Measurements from ENCODE around the gene C1orf105. TPM values are rescaled to one million over a fixed set of nuclear protein-coding genes. Genes with fewer than 3 reads are reported as not detected.

The C1orf105 gene
- total and polyA plus RNA-seq, 2 of the 13 experiments (the other 11 are each of a cell fraction or from before 2014, with no cell fraction given) = 0.15 to 0.45 TPM

DNA sequence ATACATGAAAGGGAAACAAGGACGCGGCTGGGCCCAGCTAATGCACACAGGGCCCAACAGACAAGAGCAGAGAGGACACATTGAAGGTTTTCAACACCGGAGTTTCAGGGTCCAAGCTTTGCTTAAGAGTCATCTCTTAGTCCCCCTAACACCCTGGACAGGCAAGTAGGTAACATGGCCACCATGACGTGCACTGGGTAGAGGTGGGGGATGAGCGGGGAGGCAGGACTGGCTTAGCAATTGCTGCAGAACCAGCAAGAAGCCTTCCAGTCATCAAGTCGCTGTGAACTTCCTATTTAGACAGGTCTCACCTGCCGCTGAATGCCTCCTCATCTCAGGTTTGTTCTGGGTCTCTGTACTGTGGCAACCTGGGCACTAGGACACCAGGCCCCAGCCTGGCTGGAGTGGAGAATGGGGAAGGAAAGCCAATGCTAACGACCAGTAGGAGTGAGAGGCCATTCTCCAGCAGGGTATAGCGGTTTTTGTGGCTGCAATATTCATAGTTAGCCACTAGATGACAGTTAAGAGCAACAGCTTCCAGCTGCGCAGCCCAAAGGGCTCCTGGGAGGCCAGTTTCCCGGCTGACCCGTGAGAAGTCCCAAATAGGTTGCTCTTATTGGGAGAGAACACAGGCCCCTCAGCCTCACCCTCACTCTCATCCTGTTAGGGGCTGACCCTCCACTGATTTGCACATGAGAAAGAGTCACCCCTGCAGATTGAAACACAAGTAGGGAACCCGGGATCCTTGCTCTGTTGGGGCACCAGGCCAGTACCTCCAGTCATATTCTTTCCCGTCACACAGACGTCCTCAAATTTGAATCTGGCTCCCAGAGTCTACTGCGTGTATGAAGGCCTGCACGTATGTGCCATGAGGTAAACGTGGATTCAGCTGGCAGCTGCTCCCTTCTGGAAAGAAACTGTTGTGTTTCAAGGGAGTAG, 29.4 kb downstream of the C1orf105 start (continued):
- TF ChIP-seq, protein P1, sequence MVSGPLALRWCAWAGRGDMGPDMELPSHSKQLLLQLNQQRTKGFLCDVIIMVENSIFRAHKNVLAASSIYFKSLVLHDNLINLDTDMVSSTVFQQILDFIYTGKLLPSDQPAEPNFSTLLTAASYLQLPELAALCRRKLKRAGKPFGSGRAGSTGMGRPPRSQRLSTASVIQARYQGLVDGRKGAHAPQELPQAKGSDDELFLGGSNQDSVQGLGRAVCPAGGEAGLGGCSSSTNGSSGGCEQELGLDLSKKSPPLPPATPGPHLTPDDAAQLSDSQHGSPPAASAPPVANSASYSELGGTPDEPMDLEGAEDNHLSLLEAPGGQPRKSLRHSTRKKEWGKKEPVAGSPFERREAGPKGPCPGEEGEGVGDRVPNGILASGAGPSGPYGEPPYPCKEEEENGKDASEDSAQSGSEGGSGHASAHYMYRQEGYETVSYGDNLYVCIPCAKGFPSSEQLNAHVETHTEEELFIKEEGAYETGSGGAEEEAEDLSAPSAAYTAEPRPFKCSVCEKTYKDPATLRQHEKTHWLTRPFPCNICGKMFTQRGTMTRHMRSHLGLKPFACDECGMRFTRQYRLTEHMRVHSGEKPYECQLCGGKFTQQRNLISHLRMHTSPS (CRISPR knock-in tag; IDR thresholded peaks at IDR 0.05; ENCODE audit: low read depth) = peak; percentile 24; the same call in 1 of the 2 replicates
- TF ChIP-seq, protein P2, sequence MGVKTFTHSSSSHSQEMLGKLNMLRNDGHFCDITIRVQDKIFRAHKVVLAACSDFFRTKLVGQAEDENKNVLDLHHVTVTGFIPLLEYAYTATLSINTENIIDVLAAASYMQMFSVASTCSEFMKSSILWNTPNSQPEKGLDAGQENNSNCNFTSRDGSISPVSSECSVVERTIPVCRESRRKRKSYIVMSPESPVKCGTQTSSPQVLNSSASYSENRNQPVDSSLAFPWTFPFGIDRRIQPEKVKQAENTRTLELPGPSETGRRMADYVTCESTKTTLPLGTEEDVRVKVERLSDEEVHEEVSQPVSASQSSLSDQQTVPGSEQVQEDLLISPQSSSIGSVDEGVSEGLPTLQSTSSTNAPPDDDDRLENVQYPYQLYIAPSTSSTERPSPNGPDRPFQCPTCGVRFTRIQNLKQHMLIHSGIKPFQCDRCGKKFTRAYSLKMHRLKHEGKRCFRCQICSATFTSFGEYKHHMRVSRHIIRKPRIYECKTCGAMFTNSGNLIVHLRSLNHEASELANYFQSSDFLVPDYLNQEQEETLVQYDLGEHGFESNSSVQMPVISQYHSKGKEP (CRISPR knock-in tag; IDR thresholded peaks at IDR 0.05) = no peak
- TF ChIP-seq GLI4 (CRISPR knock-in tag; IDR thresholded peaks at IDR 0.05; ENCODE audit: borderline replicate concordance) = no peak
- TF ChIP-seq PTBP1 (IDR thresholded peaks at IDR 0.05; ENCODE audit: low read depth, low read length, poor library complexity, severe bottlenecking) = no peak
- TF ChIP-seq HMG20A (CRISPR knock-in tag; IDR thresholded peaks at IDR 0.05; ENCODE audit: borderline replicate concordance) = no peak
- no peak for TF ChIP-seq MLLT10 (CRISPR knock-in tag; IDR thresholded peaks at IDR 0.05)
- TF ChIP-seq, protein P3, sequence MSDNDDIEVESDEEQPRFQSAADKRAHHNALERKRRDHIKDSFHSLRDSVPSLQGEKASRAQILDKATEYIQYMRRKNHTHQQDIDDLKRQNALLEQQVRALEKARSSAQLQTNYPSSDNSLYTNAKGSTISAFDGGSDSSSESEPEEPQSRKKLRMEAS (IDR thresholded peaks at IDR 0.05) = no peak
- peak; percentile 36; the same call in 1 of the 2 replicates for TF ChIP-seq ZBTB38 (CRISPR knock-in tag; IDR thresholded peaks at IDR 0.05)
- TF ChIP-seq, protein P4, sequence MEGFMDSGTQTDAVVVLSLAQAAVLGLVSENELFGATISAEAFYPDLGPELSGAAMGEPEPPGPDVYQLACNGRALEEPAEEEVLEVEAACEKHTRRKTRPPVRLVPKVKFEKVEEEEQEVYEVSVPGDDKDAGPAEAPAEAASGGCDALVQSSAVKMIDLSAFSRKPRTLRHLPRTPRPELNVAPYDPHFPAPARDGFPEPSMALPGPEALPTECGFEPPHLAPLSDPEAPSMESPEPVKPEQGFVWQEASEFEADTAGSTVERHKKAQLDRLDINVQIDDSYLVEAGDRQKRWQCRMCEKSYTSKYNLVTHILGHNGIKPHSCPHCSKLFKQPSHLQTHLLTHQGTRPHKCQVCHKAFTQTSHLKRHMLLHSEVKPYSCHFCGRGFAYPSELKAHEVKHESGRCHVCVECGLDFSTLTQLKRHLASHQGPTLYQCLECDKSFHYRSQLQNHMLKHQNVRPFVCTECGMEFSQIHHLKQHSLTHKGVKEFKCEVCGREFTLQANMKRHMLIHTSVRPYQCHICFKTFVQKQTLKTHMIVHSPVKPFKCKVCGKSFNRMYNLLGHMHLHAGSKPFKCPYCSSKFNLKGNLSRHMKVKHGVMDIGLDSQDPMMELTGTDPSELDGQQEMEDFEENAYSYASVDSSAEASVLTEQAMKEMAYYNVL (CRISPR knock-in tag; IDR thresholded peaks at IDR 0.05; ENCODE audit: borderline replicate concordance) = no peak
- TF ChIP-seq, protein P5, sequence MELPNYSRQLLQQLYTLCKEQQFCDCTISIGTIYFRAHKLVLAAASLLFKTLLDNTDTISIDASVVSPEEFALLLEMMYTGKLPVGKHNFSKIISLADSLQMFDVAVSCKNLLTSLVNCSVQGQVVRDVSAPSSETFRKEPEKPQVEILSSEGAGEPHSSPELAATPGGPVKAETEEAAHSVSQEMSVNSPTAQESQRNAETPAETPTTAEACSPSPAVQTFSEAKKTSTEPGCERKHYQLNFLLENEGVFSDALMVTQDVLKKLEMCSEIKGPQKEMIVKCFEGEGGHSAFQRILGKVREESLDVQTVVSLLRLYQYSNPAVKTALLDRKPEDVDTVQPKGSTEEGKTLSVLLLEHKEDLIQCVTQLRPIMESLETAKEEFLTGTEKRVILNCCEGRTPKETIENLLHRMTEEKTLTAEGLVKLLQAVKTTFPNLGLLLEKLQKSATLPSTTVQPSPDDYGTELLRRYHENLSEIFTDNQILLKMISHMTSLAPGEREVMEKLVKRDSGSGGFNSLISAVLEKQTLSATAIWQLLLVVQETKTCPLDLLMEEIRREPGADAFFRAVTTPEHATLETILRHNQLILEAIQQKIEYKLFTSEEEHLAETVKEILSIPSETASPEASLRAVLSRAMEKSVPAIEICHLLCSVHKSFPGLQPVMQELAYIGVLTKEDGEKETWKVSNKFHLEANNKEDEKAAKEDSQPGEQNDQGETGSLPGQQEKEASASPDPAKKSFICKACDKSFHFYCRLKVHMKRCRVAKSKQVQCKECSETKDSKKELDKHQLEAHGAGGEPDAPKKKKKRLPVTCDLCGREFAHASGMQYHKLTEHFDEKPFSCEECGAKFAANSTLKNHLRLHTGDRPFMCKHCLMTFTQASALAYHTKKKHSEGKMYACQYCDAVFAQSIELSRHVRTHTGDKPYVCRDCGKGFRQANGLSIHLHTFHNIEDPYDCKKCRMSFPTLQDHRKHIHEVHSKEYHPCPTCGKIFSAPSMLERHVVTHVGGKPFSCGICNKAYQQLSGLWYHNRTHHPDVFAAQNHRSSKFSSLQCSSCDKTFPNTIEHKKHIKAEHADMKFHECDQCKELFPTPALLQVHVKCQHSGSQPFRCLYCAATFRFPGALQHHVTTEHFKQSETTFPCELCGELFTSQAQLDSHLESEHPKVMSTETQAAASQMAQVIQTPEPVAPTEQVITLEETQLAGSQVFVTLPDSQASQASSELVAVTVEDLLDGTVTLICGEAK (IDR thresholded peaks at IDR 0.05) = no peak
- TF ChIP-seq, protein P5 (CRISPR knock-in tag; IDR thresholded peaks at IDR 0.05) = no peak
- no peak for TF ChIP-seq ZNF652 (CRISPR knock-in tag; IDR thresholded peaks at IDR 0.05; ENCODE audit: borderline replicate concordance, low read depth)
- TF ChIP-seq ZNF343 (CRISPR knock-in tag; IDR thresholded peaks at IDR 0.05) = no peak

All from HepG2 (cell line).